Smooth muscle cell (in vitro differentiated cells): ENCODE results near the gene SLC41A1. TPM values are rescaled to one million over a fixed set of nuclear protein-coding genes. Genes with fewer than 3 reads are reported as not detected.
"Not testable (repeated sequence)": the region's sequence is repeated elsewhere in the genome, so short reads cannot be mapped to it uniquely, and the experiment has no call there.

Experiments
- DNase-seq: peaks from one replicate; lab custom pipeline; 2025; ENCODE audit not compliant: unreplicated experiment; lab: John Stamatoyannopoulos, UW
- H2AFZ ChIP-seq: fragments of 200-600 bp; sonication (generic); 2 replicates; pipeline ENCODE4 v1.6.0; 2016; ENCODE audit warnings: antibody characterized with exemption, low read depth, mild to moderate bottlenecking
- H3F3A ChIP-seq: fragments of 200-600 bp; sonication (generic); 2 replicates; pipeline ENCODE4 v1.6.0; 2017; ENCODE audit warnings: antibody characterized with exemption, low read depth
- H3K27ac ChIP-seq: fragments of 200-600 bp; sonication (generic); 2 replicates; pipeline ENCODE4 v1.5.1; 2016; ENCODE audit warnings: low read depth, mild to moderate bottlenecking
- H3K27me3 ChIP-seq: fragments of 200-600 bp; sonication (generic); 2 replicates; pipeline ENCODE4 v1.6.1; 2016; ENCODE audit warnings: low read depth, mild to moderate bottlenecking
- H3K36me3 ChIP-seq: fragments of 200-600 bp; sonication (generic); 2 replicates; pipeline ENCODE4 v1.5.1; 2016; ENCODE audit warnings: low read depth
- H3K4me1 ChIP-seq: fragments of 200-600 bp; sonication (generic); 2 replicates; pipeline ENCODE4 v1.5.1; 2016; ENCODE audit warnings: low read depth
- H3K4me2 ChIP-seq: fragments of 200-600 bp; sonication (generic); 2 replicates; pipeline ENCODE4 v1.6.0; 2016; ENCODE audit warnings: mild to moderate bottlenecking
- H3K4me3 ChIP-seq: fragments of 200-600 bp; sonication (generic); 2 replicates; pipeline ENCODE4 v1.5.1; 2016; ENCODE audit warnings: mild to moderate bottlenecking
- H3K79me2 ChIP-seq: fragments of 200-600 bp; sonication (generic); 2 replicates; pipeline ENCODE4 v1.6.0; 2016; ENCODE audit warnings: low read depth, mild to moderate bottlenecking
- H3K9ac ChIP-seq: fragments of 200-600 bp; sonication (generic); 2 replicates; pipeline ENCODE4 v1.6.0; 2016; ENCODE audit warnings: low read depth
- H3K9me3 ChIP-seq: fragments of 200-600 bp; sonication (generic); replicated peaks from 2 replicates; pipeline ENCODE4 v1.5.1; 2016; ENCODE audit warnings: low read depth
- H4K20me1 ChIP-seq: fragments of 200-600 bp; sonication (generic); 2 replicates; pipeline ENCODE4 v1.6.0; 2016; ENCODE audit warnings: low read depth
- WGBS: methylation state at CpG from one replicate; pipeline ENCODE4 v1.1.7; 2016; ENCODE audit warnings: low lambda C conversion rate; 5-methylcytosine and 5-hydroxymethylcytosine counted together
- polyA plus RNA-seq: library from polyadenylated mRNA; unstranded; fragments of >200 nt; fragmentation: Nextera tagmentation; extraction: Ambion mirVana; gene quantifications from 2 replicates; pipeline ENCODE4 v1.2.1, GENCODE V29; 2016
- total RNA-seq: library from RNA; depleted of rRNA; stranded (reverse); fragments of >200 nt; gene quantifications from 2 replicates; pipeline ENCODE4 v1.2.3, GENCODE V29; 2014
- TF ChIP-seq, protein P1 (sequence below): fragments of 200-600 bp; sonication (generic); IDR thresholded peaks from 2 replicates; pipeline ENCODE4 v1.5.1; 2017; ENCODE audit warnings: borderline replicate concordance, mild to moderate bottlenecking, antibody characterized with exemption; ENCODE audit not compliant: insufficient read depth, poor library complexity, severe bottlenecking

The SLC41A1 gene
- total RNA-seq, result 22.8 and 23.2 TPM in 2 replicates
- 17.8 and 22.3 TPM in 2 replicates for polyA plus RNA-seq

DNA sequence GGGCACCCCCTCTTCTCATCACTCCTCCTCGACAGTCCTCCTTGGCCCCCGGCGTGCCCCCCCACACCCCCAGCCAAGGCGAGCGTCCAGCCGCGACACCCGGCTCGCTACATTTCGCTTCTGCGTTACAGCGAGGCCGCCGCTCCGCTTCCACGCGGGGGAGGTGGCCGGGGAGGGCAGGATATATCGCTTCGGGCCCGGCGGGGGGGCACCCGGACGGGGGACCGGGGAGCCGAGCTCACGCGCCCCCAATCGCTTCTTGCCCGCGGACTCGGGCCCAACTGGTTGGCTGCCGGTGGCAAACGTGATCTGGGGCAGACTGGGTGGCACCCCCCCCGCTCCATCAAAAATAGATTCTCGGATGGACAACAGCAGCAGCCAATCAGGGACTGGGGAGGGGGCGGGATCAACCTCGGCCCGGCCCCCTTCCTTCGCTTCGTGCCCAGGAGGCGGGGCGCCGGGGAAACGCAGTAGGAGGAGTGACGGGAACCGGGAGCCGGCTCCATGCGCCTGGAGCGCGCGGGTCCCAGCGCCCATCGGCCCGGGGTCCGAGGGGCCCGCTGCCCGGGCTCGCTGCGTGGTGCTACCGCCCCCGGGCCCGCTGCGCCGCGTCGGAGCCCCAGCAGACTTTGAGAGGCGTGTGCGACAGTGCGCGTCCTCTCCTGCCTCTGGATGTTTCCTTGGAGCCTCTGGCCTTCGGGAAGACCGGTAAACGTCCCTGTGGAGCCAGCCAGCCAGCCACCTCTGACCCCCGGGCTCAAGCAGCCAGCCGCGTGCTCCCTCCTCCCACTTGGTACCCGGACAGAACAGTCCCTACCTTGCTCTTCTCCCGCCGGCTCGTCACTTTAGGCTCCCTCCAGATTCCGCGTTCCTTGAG, at the start of gene SLC41A1:
SLC41A1 (minus strand) TSS at position 321 of the 877 bp plus-strand sequence. CDS start 2,757 bp downstream, outside the sequence.
- Histone ChIP-seq H3K9me3 (no peaks in the 10 kb centered on the region), H3K79me2 (peaks cover 39% of the 10 kb centered on the region), H3K4me2 (peak within 1 kb of the TSS; percentile 87), H2AFZ (peak within 1 kb of the TSS; percentile 77), H3F3A (peaks cover 13% of the 10 kb centered on the region), H3K4me3 (peak within 1 kb of the TSS; percentile 83), H3K9ac (peak within 1 kb of the TSS; percentile 63), H4K20me1 (peaks cover 37% of the 10 kb centered on the region), H3K27me3 (no peaks in the 10 kb centered on the region), H3K4me1 (peaks cover 21% of the 10 kb centered on the region), H3K27ac (peak within 1 kb of the TSS; percentile 54), H3K36me3 (no peaks in the 10 kb centered on the region)
- TF ChIP-seq, protein P1, sequence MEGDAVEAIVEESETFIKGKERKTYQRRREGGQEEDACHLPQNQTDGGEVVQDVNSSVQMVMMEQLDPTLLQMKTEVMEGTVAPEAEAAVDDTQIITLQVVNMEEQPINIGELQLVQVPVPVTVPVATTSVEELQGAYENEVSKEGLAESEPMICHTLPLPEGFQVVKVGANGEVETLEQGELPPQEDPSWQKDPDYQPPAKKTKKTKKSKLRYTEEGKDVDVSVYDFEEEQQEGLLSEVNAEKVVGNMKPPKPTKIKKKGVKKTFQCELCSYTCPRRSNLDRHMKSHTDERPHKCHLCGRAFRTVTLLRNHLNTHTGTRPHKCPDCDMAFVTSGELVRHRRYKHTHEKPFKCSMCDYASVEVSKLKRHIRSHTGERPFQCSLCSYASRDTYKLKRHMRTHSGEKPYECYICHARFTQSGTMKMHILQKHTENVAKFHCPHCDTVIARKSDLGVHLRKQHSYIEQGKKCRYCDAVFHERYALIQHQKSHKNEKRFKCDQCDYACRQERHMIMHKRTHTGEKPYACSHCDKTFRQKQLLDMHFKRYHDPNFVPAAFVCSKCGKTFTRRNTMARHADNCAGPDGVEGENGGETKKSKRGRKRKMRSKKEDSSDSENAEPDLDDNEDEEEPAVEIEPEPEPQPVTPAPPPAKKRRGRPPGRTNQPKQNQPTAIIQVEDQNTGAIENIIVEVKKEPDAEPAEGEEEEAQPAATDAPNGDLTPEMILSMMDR, result no peak
- DNase-seq, result peak; percentile 83
- WGBS, result 1% methylated on average over 30 of the region's 83 CpGs

DNA sequence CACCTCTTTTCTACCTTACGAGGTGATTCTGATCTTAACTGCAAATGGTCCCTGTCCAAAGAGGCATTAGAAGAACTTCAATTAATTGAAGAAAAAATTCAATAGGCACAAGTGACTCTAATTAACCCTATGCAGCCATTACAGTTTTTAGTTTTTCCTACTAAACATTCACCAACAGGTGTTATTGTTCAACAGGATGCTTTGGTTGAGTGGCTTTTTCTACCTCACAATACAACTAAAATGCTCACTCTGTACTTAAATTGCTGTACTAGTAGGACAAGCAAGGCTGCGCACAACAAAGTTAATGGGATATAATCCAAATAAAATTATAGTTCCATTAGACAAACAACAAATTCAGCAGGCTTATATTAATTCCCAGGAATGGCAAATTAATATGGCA, 48.5 kb upstream of the SLC41A1 start:
- TF ChIP-seq, protein P1, result no peak
- Histone ChIP-seq H3K36me3 (no peaks in the 10 kb centered on the region), H3K9me3 (no peaks in the 10 kb centered on the region), H3K4me1 (no peaks in the 10 kb centered on the region), H3K4me3 (no peak overlapping the region), H3K27ac (no peak overlapping the region), H3K27me3 (no peaks in the 10 kb centered on the region), H3K79me2 (no peaks in the 10 kb centered on the region), H3K4me2 (no peak overlapping the region), H4K20me1 (no peaks in the 10 kb centered on the region), H3K9ac (no peak overlapping the region), H3F3A (no peaks in the 10 kb centered on the region), H2AFZ (no peak overlapping the region)
- no peak for DNase-seq
- 97% methylated on average over 2 of the region's 2 CpGs for WGBS

DNA sequence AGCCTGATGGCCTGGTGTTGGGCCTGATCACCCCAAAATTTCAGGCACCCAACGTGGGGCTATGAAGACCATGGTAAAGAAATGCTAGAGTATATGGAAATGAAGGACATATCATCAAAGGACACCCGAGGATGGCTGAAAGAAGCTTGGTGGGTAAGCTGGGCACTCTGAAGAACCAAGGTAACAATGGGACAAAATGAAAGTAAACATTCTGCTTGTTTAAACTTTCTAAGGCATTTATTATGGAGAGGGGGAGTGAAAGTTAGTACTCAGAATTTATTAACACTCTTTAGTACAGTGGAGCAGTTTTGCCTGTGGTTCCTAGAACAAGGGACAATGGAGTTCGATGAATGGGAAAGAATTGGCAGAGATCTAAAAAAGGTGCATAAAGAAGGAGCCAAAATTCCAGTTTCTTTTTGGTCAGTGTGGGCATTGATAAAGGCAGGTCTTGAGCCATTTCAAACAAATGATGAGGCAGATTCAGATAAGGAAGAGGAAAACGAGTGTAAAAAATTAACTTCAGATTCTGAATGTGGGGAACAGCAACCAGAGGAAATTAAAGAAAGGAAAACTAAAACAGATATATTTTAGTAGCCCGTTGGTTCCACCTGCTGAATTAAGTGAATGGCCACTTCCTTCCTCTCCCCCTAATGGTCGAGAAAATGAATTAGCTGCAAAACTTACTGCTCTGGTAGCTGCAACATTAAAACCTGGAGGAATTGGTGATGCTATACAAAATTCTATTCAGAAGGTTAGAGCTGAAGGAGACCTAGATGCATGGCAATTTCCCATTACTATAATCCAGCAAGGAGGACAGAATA, 45.4 kb upstream of the SLC41A1 start:
- H3K79me2 ChIP-seq, result no peaks in the 10 kb centered on the region
- no peaks in the 10 kb centered on the region for H3K27me3 ChIP-seq
- no peak overlapping the region for H3K27ac ChIP-seq
- peaks cover 4% of the 10 kb centered on the region for H3K9me3 ChIP-seq
- no peaks in the 10 kb centered on the region for H3K4me1 ChIP-seq
- no peak overlapping the region for H2AFZ ChIP-seq
- H3F3A ChIP-seq, result no peaks in the 10 kb centered on the region
- H3K4me2 ChIP-seq, result no peak overlapping the region
- DNase-seq, result no peak
- H4K20me1 ChIP-seq, result no peaks in the 10 kb centered on the region
- no peak overlapping the region for H3K9ac ChIP-seq
- TF ChIP-seq, protein P1, result no peak
- no peak overlapping the region for H3K4me3 ChIP-seq
- WGBS, result 86% methylated on average over 6 of the region's 6 CpGs
- peaks cover 6% of the 10 kb centered on the region for H3K36me3 ChIP-seq

DNA sequence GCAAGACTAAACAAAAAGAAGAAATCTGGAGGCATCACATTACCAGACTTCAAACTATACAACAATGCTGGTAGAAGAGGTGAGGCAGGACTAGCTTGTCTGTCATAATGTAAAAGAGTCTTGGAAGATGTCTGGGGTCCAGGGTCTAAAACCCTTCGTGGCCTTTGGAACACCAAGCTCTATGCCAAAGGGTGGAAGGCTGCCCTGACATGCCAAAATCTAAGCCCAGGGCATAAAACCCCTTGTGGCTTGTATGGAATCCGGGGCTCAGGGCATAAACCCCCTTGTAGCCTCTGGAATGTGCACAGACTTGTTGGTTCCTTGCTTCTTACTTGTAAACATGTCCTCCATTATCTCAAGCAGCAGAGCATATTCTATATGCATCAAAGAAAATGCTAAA, 44.5 kb upstream of the SLC41A1 start:
- DNase-seq, H3F3A ChIP-seq, H3K79me2 ChIP-seq, H3K27me3 ChIP-seq, H2AFZ ChIP-seq, H3K36me3 ChIP-seq, H3K4me2 ChIP-seq, H3K9me3 ChIP-seq, H3K4me3 ChIP-seq, H3K9ac ChIP-seq, H3K4me1 ChIP-seq, H4K20me1 ChIP-seq, H3K27ac ChIP-seq: not testable (repeated sequence)
- WGBS, result 81% methylated on average over 2 of the region's 2 CpGs
